Measurements from ENCODE around the gene MITF. TPM values are rescaled to one million over a fixed set of nuclear protein-coding genes. Genes with fewer than 3 reads are reported as not detected.

The MITF gene
- total RNA-seq, 3 donors from 2014 or later = 3.2 to 56.1 (median 5.5) TPM

DNA sequence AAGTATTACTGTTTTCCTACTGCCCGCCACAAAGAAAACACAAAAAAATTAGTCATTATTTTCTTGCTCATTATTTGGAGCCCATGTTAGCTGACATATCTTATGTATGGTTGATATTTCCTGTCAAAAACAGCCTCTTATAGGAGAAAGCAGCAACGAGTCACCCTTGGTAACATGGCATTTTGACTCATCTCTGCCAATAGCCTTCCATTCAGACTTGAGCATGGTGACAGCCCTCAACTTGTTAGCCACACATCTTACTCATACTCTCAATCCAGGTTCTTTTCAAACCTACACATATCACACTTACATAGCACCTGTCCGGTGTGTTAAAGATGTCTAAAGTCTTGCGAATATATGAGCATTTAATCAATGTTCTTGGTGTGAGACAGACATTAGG lies 150.8 kb downstream of the MITF start:
- ATAC-seq (no peak), DNase-seq (no peak)
- H3K4me3 ChIP-seq = no peak overlapping the region
- intact Hi-C loops (cut with DNase I, micrococcal nuclease) = no loop called here
- H3K9me3 ChIP-seq = no peaks in the 10 kb centered on the region
- no peaks in the 10 kb centered on the region for H3K36me3 ChIP-seq (ENCODE audit: low read depth)
- no peak for TF ChIP-seq CTCF (IDR thresholded peaks at IDR 0.05)
- no peaks in the 10 kb centered on the region for H3K4me1 ChIP-seq (ENCODE audit: low read depth)

- intact Hi-C loops (cut with DNase I, micrococcal nuclease) = no loop called here
- TF ChIP-seq CTCF (IDR thresholded peaks at IDR 0.05) = no peak
- H3K9me3 ChIP-seq = no peaks in the 10 kb centered on the region
- no peaks in the 10 kb centered on the region for H3K4me1 ChIP-seq (ENCODE audit: low read depth)
- no peaks in the 10 kb centered on the region for H3K36me3 ChIP-seq (ENCODE audit: low read depth)
- no peak overlapping the region for H3K4me3 ChIP-seq
- DNase-seq (no peak), ATAC-seq (no peak)
Observed at GRCh38 chr3:69890691-69891090, 151.4 kb downstream of the MITF start.

DNA sequence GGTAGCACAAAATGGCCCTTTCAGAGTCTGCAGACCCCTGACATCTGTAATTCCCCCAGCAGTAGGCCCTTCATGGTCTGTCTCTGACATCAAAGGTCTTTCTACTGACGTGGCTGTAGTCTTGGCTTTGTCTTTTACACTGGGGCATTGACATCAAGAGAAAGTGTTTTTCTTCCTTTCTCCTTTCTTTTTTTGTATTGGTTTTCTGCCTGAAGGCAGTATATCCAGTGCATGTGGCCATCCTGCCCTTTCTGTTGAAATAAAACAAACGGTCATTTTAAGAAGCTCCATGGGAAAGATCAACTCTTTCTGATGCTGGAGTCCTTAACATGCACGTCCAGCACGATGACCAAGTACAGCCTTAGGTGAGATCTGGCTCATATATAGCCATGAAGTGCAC lies 153.4 kb downstream of the MITF start:
- DNase-seq (no peak), ATAC-seq (no peak)
- H3K4me1 ChIP-seq (ENCODE audit: low read depth) = no peaks in the 10 kb centered on the region
- intact Hi-C loops (cut with DNase I, micrococcal nuclease) = no loop called here
- no peak overlapping the region for H3K4me3 ChIP-seq
- H3K36me3 ChIP-seq (ENCODE audit: low read depth) = no peaks in the 10 kb centered on the region
- H3K9me3 ChIP-seq = no peaks in the 10 kb centered on the region
- TF ChIP-seq CTCF (IDR thresholded peaks at IDR 0.05) = no peak

DNA sequence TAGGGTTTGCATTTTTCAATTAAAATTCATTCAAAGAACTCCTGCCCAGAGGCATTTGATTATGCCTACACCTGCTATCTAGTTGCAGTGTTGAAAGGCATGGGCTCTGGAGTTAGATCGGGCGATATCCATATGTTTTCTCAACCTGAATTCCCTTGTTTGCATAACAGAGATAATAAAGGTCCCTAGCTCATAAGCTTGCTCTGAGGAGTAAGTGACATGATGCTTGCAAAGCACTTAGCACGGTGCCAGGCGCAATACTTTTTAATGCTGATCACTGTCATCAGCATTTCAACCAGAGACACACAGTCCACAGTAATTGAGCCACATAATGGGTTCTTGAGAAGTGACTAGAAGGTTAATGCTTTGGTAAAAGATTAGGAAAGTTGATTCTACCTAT lies 154.0 kb downstream of the MITF start:
- no peak overlapping the region for H3K4me3 ChIP-seq
- ATAC-seq = no peak
- DNase-seq = no peak
- H3K4me1 ChIP-seq (ENCODE audit: low read depth) = no peaks in the 10 kb centered on the region
- H3K9me3 ChIP-seq = no peaks in the 10 kb centered on the region
- intact Hi-C loops (cut with DNase I, micrococcal nuclease) = no loop called here
- H3K36me3 ChIP-seq (ENCODE audit: low read depth) = no peaks in the 10 kb centered on the region
- no peak for TF ChIP-seq CTCF (IDR thresholded peaks at IDR 0.05)

GRCh38 chr3:69896095-69896494 lies 156.8 kb downstream of the MITF start:
- H3K4me1 ChIP-seq (ENCODE audit: low read depth) = no peaks in the 10 kb centered on the region
- TF ChIP-seq CTCF (IDR thresholded peaks at IDR 0.05) = no peak
- intact Hi-C loops (cut with DNase I, micrococcal nuclease) = no loop called here
- no peak for ATAC-seq
- H3K4me3 ChIP-seq = no peak overlapping the region
- no peak for DNase-seq
- H3K9me3 ChIP-seq = no peaks in the 10 kb centered on the region
- H3K36me3 ChIP-seq (ENCODE audit: low read depth) = no peaks in the 10 kb centered on the region

- TF ChIP-seq CTCF (IDR thresholded peaks at IDR 0.05) = no peak
- ATAC-seq = no peak
- intact Hi-C loops (cut with DNase I, micrococcal nuclease) = no loop called here
Observed at GRCh38 chr3:69900331-69900730, 161.1 kb downstream of the MITF start.

More at GRCh38 chr3:69900331-69900730, 161.1 kb downstream of the MITF start:
- H3K4me3 ChIP-seq = no peak overlapping the region
- no peaks in the 10 kb centered on the region for H3K4me1 ChIP-seq (ENCODE audit: low read depth)
- no peaks in the 10 kb centered on the region for H3K36me3 ChIP-seq (ENCODE audit: low read depth)
- no peaks in the 10 kb centered on the region for H3K9me3 ChIP-seq
- DNase-seq = no peak
